ENCODE data around the gene ADGRD1. TPM values are rescaled to one million over a fixed set of nuclear protein-coding genes. Genes with fewer than 3 reads are reported as not detected.
A peak's percentile ranks its signal among the peaks of the same experiment; 100 is the strongest.

ADGRD1 gene
- polyA plus RNA-seq, 3 donors: 4.7 to 17.9 (median 4.9) TPM

GRCh38 chr12:130952171-130952954, 1.3 kb upstream of the ADGRD1 start:
- DNase-seq: no peak
- H3K4me2 ChIP-seq (replicated peaks; ENCODE audit: extremely low read depth, low read length, poor library complexity, severe bottlenecking): no peak overlapping the region
- no peak overlapping the region for H3K4me3 ChIP-seq (replicated peaks in 1 of 3; ENCODE audit: low read depth in 2 of 3, low read length in 3 of 3)
- WGBS (ENCODE audit: insufficient coverage): 82% methylated on average over 8 of the region's 14 CpGs
- intact Hi-C loops (cut with micrococcal nuclease): no loop called here
- no peak for TF ChIP-seq CTCF (IDR thresholded peaks at IDR 0.05)
- H3K27me3 ChIP-seq (ENCODE audit: control insufficient read depth in 2 of 2, insufficient read depth in 2 of 2, low read length in 2 of 2): no peaks in the 10 kb centered on the region
- Mint-ChIP-seq H3K4me1 (peaks cover 41% of the 10 kb centered on the region), H3K27me3 (ENCODE audit: low read depth in 3 of 3) (peaks cover 1 to 11% (median 10%) of the 10 kb centered on the region in 3 donors), H3K9me3 (peaks cover 0 to 2% (median 0%) of the 10 kb centered on the region in 7 donors), H3K36me3 (no peaks in the 10 kb centered on the region), H3K27ac (no peak overlapping the region), H3K4me3 (no peak overlapping the region)
- H3K27ac ChIP-seq (ENCODE audit: low read depth in 1 of 2, low read length in 2 of 2): no peak overlapping the region
- peak overlapping the region; percentile 6 for H2AFZ ChIP-seq (ENCODE audit: insufficient read depth, low read depth, low read length, poor library complexity, severe bottlenecking)
- no peaks in the 10 kb centered on the region for H3K36me3 ChIP-seq (replicated peaks in 1 of 2; ENCODE audit: control insufficient read depth in 1 of 2, insufficient read depth in 2 of 2, low read length in 2 of 2)
- H3K9me3 ChIP-seq (replicated peaks in 1 of 2; ENCODE audit: control insufficient read depth in 1 of 2, insufficient read depth in 1 of 2, low read length in 2 of 2): no peaks in the 10 kb centered on the region
- no peaks in the 10 kb centered on the region for H4K20me1 ChIP-seq (ENCODE audit: insufficient read depth, low read length)
- peaks cover 5% of the 10 kb centered on the region for H3K79me2 ChIP-seq (ENCODE audit: insufficient read depth, low read length)
- H3K4me1 ChIP-seq (ENCODE audit: control insufficient read depth in 1 of 2, insufficient read depth in 2 of 2, low read length in 2 of 2): peaks cover 36 to 45% of the 10 kb centered on the region in 2 donors
- H3K9ac ChIP-seq (ENCODE audit: insufficient read depth, low read length, poor library complexity, severe bottlenecking): no peak overlapping the region

DNA sequence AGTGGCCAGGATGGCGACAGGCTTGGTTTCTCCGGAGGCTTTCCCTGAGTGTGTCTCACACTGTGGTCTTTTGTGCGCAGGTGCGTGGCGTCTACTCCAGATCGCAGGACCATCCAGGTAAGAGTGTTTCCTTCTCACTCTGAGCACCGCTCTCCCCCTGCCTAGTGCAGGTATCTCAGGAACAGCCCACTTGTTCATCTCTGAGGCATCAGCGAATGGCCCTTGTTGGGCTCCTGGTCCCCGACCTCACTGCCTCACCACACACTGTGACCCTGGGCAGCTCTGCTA, 781 bp downstream of the ADGRD1 start:
- peak overlapping the region in 1 of 2 donors; percentile 81 for H3K27ac ChIP-seq (ENCODE audit: low read depth in 1 of 2, low read length in 2 of 2)
- peak overlapping the region; percentile 59 for H3K9ac ChIP-seq (ENCODE audit: insufficient read depth, low read length, poor library complexity, severe bottlenecking)
- Mint-ChIP-seq H3K9me3 (peaks cover 0 to 3% (median 0%) of the 10 kb centered on the region in 7 donors), H3K36me3 (peaks cover 6 to 9% of the 10 kb centered on the region in 2 donors), H3K4me3 (peak overlapping the region; percentile 87 to 94), H3K27ac (peak overlapping the region; percentile 12 to 86 (median 79)), H3K4me1 (peaks cover 43% of the 10 kb centered on the region), H3K27me3 (ENCODE audit: low read depth in 3 of 3) (peaks cover 0 to 12% (median 8%) of the 10 kb centered on the region in 3 donors)
- H3K27me3 ChIP-seq (ENCODE audit: control insufficient read depth in 2 of 2, insufficient read depth in 2 of 2, low read length in 2 of 2): no peaks in the 10 kb centered on the region
- no peaks in the 10 kb centered on the region for H3K36me3 ChIP-seq (replicated peaks in 1 of 2; ENCODE audit: control insufficient read depth in 1 of 2, insufficient read depth in 2 of 2, low read length in 2 of 2)
- H3K4me3 ChIP-seq (replicated peaks in 1 of 3; ENCODE audit: low read depth in 2 of 3, low read length in 3 of 3): peak overlapping the region; percentile 32 to 81 (median 47)
- no peaks in the 10 kb centered on the region for H3K9me3 ChIP-seq (replicated peaks in 1 of 2; ENCODE audit: control insufficient read depth in 1 of 2, insufficient read depth in 1 of 2, low read length in 2 of 2)
- intact Hi-C loops (cut with micrococcal nuclease): no loop called here
- H3K4me1 ChIP-seq (ENCODE audit: control insufficient read depth in 1 of 2, insufficient read depth in 2 of 2, low read length in 2 of 2): peaks cover 36 to 42% of the 10 kb centered on the region in 2 donors
- DNase-seq: no peak
- H2AFZ ChIP-seq (ENCODE audit: insufficient read depth, low read depth, low read length, poor library complexity, severe bottlenecking): peak overlapping the region; percentile 82
- H3K4me2 ChIP-seq (replicated peaks; ENCODE audit: extremely low read depth, low read length, poor library complexity, severe bottlenecking): peak overlapping the region; percentile 92
- H4K20me1 ChIP-seq (ENCODE audit: insufficient read depth, low read length): no peaks in the 10 kb centered on the region
- TF ChIP-seq CTCF (IDR thresholded peaks at IDR 0.05): no peak
- peaks cover 5% of the 10 kb centered on the region for H3K79me2 ChIP-seq (ENCODE audit: insufficient read depth, low read length)
- 89% methylated on average over 7 of the region's 9 CpGs for WGBS (ENCODE audit: insufficient coverage)
